Measurements from ENCODE around the gene LIFR.

- TF ChIP-seq CTCF (conservative IDR thresholded peaks at IDR 0.05; ENCODE audit: low read length), result no peak
- TF ChIP-seq EZH2phosphoT487 (IDR thresholded peaks at IDR 0.05; ENCODE audit: borderline replicate concordance), result no peak
Measured at GRCh38 chr5:38426986-38427950, 129.2 kb downstream of the LIFR start.

Measured in Loucy (cell line).